Muscle layer of duodenum (tissue), 2 donors: ENCODE results near the gene KCNA3.

ENCODE experiments used
- H3K27ac ChIP-seq: one replicate; pipeline ENCODE4 v1.7.0; 2013; ENCODE audit warnings: mild to moderate bottlenecking, low read length
- H3K27me3 ChIP-seq: one replicate; pipeline ENCODE4 v1.7.0; 2013; ENCODE audit warnings: low read depth, mild to moderate bottlenecking, control low read depth, low read length
- H3K36me3 ChIP-seq, 2 donors: one replicate each; pipeline ENCODE4 v1.7.0; 2013; ENCODE audit warnings: low read length in 2 of 2, control low read depth in 1 of 2, mild to moderate bottlenecking in 1 of 2; ENCODE audit not compliant: insufficient read depth in 2 of 2, control insufficient read depth in 1 of 2
- H3K4me1 ChIP-seq, 2 donors: one replicate each; pipeline ENCODE4 v1.7.0; 2013; ENCODE audit warnings: low read length in 2 of 2, mild to moderate bottlenecking in 2 of 2, control low read depth in 1 of 2, moderate library complexity in 1 of 2; ENCODE audit not compliant: insufficient read depth in 2 of 2, control insufficient read depth in 1 of 2
- H3K4me3 ChIP-seq, 2 donors: one replicate each; pipeline ENCODE4 v1.7.0; 2013; ENCODE audit warnings: low read length in 2 of 2, low read depth in 1 of 2, mild to moderate bottlenecking in 1 of 2
- H3K9me3 ChIP-seq, 2 donors: one replicate each; pipeline ENCODE4 v1.7.0; 2013; ENCODE audit warnings: low read length in 2 of 2, control low read depth in 1 of 2, mild to moderate bottlenecking in 1 of 2; ENCODE audit not compliant: control insufficient read depth in 1 of 2
- donor health status: healthy.

The KCNA3 gene

GRCh38 chr1:110626889-110627288, 47.9 kb downstream of the KCNA3 start:
- H3K4me1 ChIP-seq = no peaks in the 10 kb centered on the region
- H3K27ac ChIP-seq = no peak overlapping the region
- no peaks in the 10 kb centered on the region for H3K36me3 ChIP-seq

More at GRCh38 chr1:110626889-110627288, 47.9 kb downstream of the KCNA3 start:
- Histone ChIP-seq H3K9me3 (no peaks in the 10 kb centered on the region), H3K27me3 (peaks cover 3% of the 10 kb centered on the region), H3K4me3 (no peak overlapping the region)
